GM21423 (cell line): ENCODE results near the gene MAPRE3.

Experiments
- ATAC-seq: cut with Tn5 transposase; IDR thresholded peaks from one replicate; pipeline ENCODE4 v1.9.1; 2021; ENCODE audit warnings: mild to moderate bottlenecking, moderate library complexity; ENCODE audit not compliant: unreplicated experiment

Gene MAPRE3

GRCh38 chr2:26948800-26949199 lies 21.6 kb upstream of the MAPRE3 start:
- ATAC-seq = no peak

- ATAC-seq = no peak
These were observed 20.2 kb upstream of the MAPRE3 start for GRCh38 chr2:26950246-26950645.

GRCh38 chr2:26951236-26951635 lies 19.2 kb upstream of the MAPRE3 start:
- ATAC-seq = no peak

GRCh38 chr2:26952374-26952773 lies 18.1 kb upstream of the MAPRE3 start:
- no peak for ATAC-seq

GRCh38 chr2:26954135-26954534 lies 16.3 kb upstream of the MAPRE3 start:
- ATAC-seq = no peak

- ATAC-seq = no peak
These were observed 13.4 kb upstream of the MAPRE3 start for GRCh38 chr2:26957041-26957440.

- no peak for ATAC-seq
These were observed 12.9 kb upstream of the MAPRE3 start for GRCh38 chr2:26957534-26957933.

DNA sequence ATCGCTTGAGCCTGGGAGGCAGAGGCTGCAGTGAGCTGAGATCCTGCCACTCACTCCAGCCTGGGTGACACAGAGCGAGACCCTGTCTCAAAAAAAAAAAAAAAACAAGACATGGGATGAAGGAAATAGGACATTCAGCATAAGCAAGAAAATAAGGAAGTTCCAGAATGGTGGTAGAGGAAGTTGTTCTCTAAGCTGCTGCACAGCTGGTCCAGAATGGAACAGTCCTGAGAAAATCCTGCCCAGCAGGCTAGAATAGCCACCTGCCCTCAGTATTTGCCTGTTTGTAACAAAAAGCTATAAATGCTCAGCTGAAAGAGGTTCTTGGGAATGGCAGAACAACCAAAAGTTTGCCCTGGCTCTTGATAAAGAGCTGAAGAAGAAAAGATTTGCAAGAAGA lies 11.1 kb upstream of the MAPRE3 start:
- no peak for ATAC-seq

- ATAC-seq = no peak
These were observed 5.8 kb upstream of the MAPRE3 start for GRCh38 chr2:26964446-26965130.

DNA sequence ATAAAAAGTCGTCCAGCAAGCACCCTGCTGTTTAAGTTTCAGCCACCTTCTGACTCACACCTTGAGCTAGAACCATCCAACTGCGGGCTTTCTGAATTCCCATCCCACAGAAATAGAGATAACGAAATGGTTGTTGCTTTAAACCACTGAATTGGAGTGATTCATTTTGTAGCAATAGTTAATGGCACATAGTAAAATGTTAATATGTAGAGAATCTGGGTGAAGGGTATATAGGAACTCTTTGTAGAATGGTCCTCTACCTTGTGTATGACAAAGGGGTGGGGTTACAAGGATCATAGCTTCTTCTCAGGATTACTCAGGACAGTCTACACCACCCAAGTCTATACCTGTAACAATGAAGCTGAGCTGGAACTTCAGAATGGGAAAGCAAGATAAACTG lies 2.4 kb upstream of the MAPRE3 start:
- ATAC-seq = no peak

DNA sequence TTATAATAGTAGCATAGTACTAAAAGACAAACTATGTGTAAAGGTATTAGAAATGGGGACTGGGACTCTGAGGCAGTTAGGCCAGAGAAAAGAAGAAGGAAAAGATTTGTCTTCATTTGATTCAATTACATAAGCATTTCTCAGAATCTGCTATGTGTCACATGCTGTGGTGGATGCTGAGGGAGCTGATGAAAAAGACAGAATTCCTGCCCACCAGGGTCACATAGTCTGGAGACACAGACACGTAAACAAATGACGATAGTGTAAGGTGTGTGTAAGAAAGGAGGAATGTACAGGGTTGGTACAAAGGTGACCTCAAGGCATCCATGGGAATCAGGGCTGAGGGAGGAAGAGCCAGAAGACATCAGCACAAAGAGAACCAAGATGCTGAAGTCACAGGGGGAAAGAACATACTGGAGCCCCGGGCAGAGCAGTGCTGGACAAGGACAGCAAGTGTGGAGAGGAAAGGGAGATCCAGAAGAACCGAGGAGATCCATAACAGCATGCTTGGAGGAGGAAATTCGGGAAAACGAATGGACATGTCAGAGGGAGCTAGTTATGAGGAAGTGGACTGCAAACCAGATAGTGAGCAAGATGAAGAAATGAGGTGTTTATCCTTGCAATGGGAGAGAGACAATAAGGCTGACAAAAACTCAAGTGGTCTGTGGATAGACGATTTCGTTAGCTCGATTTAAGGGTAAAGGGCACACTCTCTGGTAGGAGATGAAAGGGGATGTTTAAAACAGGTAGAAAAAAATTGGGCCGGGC lies 1.2 kb upstream of the MAPRE3 start:
- ATAC-seq = no peak

GRCh38 chr2:26970928-26971627 lies 641 bp downstream of the MAPRE3 start:
- no peak for ATAC-seq

GRCh38 chr2:26971911-26972786 lies 1.7 kb downstream of the MAPRE3 start:
- ATAC-seq = no peak

DNA sequence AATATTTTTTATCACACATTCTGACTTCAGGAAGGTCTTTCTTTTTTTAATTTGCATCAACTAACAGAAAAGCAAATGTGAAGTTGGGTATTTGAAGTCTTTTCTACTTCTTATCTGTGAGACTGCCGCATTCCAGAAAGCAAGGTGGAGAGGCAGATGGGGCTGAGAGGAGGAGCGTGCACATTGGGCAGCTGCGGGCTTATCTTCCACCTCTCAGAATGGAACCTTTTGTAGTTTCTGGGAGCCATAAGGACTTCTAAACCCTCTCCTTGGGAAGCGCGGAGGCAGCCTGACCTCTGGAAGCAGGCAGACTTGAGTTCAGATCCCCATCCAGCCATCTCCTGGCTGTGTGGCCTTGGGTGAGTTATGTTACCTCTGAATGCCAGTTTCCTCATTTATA lies 3.9 kb downstream of the MAPRE3 start:
- no peak for ATAC-seq

GRCh38 chr2:26975102-26975501 lies 4.7 kb downstream of the MAPRE3 start:
- no peak for ATAC-seq

GRCh38 chr2:26975656-26976055 lies 5.2 kb downstream of the MAPRE3 start:
- ATAC-seq = no peak

GRCh38 chr2:26976237-26976636 lies 5.8 kb downstream of the MAPRE3 start:
- no peak for ATAC-seq

- ATAC-seq = no peak
These were observed 6.6 kb downstream of the MAPRE3 start for GRCh38 chr2:26977012-26977411.

DNA sequence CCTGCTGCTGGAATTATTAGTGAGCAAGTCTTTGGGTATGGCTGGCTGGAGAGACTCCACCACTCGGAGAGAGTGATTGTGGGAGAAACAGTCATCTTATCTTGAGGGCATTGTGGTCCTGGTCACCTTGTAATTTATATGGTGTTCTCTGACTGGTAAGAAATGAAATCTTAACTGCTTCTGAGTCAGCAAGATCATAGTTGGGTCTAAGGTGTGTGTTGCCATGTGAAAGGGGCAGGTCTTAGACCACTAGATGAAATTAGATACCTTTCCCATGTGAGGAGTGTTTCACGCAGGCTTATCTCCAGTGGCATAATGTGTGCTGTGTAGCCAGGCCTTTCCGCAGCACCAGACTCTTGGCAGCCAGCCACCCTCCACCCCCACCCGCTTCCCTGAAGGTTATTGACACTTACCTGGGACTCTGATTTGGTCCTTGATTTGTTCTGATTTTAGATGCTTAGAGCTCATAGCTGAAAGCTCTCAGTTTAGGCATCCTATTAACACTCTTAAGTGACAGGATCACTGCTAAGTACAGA lies 7.7 kb downstream of the MAPRE3 start:
- ATAC-seq = no peak

DNA sequence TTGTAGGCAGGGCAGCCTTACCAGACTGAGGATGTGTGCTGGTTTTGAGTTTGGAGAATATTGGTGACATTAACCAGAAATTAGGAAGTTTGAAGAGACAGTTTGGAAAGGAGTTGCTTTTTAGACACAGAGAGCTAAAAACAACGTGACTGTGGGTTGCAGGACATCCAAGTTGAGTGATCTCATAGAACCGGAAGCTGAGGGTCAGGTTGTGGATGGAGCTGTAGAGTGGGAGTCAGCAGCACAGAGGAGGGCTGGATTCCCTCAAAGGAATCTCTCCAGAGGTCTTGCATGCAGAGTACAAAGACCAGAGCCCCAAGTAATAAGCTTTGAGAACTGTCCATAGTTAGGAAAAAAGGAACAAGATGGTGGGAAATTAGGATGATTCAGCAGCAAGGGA lies 9.3 kb downstream of the MAPRE3 start:
- no peak for ATAC-seq

- no peak for ATAC-seq
These were observed 10.5 kb downstream of the MAPRE3 start for GRCh38 chr2:26980971-26981370.
